Muscle layer of duodenum (tissue), 2 donors: ENCODE data around the gene RND3.

Experiments used
- H3K27ac ChIP-seq: one replicate; pipeline ENCODE4 v1.7.0; 2013; ENCODE audit warnings: mild to moderate bottlenecking, low read length
- H3K27me3 ChIP-seq: one replicate; pipeline ENCODE4 v1.7.0; 2013; ENCODE audit warnings: low read depth, mild to moderate bottlenecking, control low read depth, low read length
- H3K36me3 ChIP-seq, 2 donors: one replicate each; pipeline ENCODE4 v1.7.0; 2013; ENCODE audit warnings: low read length in 2 of 2, control low read depth in 1 of 2, mild to moderate bottlenecking in 1 of 2; ENCODE audit not compliant: insufficient read depth in 2 of 2, control insufficient read depth in 1 of 2
- H3K4me1 ChIP-seq, 2 donors: one replicate each; pipeline ENCODE4 v1.7.0; 2013; ENCODE audit warnings: low read length in 2 of 2, mild to moderate bottlenecking in 2 of 2, control low read depth in 1 of 2, moderate library complexity in 1 of 2; ENCODE audit not compliant: insufficient read depth in 2 of 2, control insufficient read depth in 1 of 2
- H3K4me3 ChIP-seq, 2 donors: one replicate each; pipeline ENCODE4 v1.7.0; 2013; ENCODE audit warnings: low read length in 2 of 2, low read depth in 1 of 2, mild to moderate bottlenecking in 1 of 2
- H3K9me3 ChIP-seq, 2 donors: one replicate each; pipeline ENCODE4 v1.7.0; 2013; ENCODE audit warnings: low read length in 2 of 2, control low read depth in 1 of 2, mild to moderate bottlenecking in 1 of 2; ENCODE audit not compliant: control insufficient read depth in 1 of 2
- donor health status: healthy.

The RND3 gene

GRCh38 chr2:150520887-150521664 lies 33.6 kb upstream of the RND3 start:
- Histone ChIP-seq H3K4me1 (no peaks in the 10 kb centered on the region), H3K36me3 (no peaks in the 10 kb centered on the region), H3K9me3 (no peaks in the 10 kb centered on the region), H3K27me3 (no peaks in the 10 kb centered on the region), H3K27ac (no peak overlapping the region), H3K4me3 (no peak overlapping the region)

GRCh38 chr2:150520033-150520432 lies 32.6 kb upstream of the RND3 start:
- H3K4me3 ChIP-seq = no peak overlapping the region
- H3K4me1 ChIP-seq = no peaks in the 10 kb centered on the region
- H3K9me3 ChIP-seq = no peaks in the 10 kb centered on the region
- no peaks in the 10 kb centered on the region for H3K27me3 ChIP-seq
- no peak overlapping the region for H3K27ac ChIP-seq
- H3K36me3 ChIP-seq = no peaks in the 10 kb centered on the region

GRCh38 chr2:150517951-150518680 lies 30.6 kb upstream of the RND3 start:
- Histone ChIP-seq H3K36me3 (no peaks in the 10 kb centered on the region), H3K27ac (peak overlapping the region; percentile 39), H3K27me3 (no peaks in the 10 kb centered on the region), H3K4me1 (no peaks in the 10 kb centered on the region), H3K9me3 (no peaks in the 10 kb centered on the region), H3K4me3 (no peak overlapping the region)

GRCh38 chr2:150513647-150514046 lies 26.2 kb upstream of the RND3 start:
- H3K4me3 ChIP-seq = no peak overlapping the region
- H3K9me3 ChIP-seq = no peaks in the 10 kb centered on the region
- no peak overlapping the region for H3K27ac ChIP-seq
- H3K36me3 ChIP-seq = no peaks in the 10 kb centered on the region
- H3K27me3 ChIP-seq = no peaks in the 10 kb centered on the region
- no peaks in the 10 kb centered on the region for H3K4me1 ChIP-seq

- no peaks in the 10 kb centered on the region for H3K27me3 ChIP-seq
- no peak overlapping the region for H3K4me3 ChIP-seq
- H3K9me3 ChIP-seq = no peaks in the 10 kb centered on the region
- no peak overlapping the region for H3K27ac ChIP-seq
- H3K36me3 ChIP-seq = no peaks in the 10 kb centered on the region
- H3K4me1 ChIP-seq = no peaks in the 10 kb centered on the region
Measured at GRCh38 chr2:150508497-150509137, 21.1 kb upstream of the RND3 start.

GRCh38 chr2:150507071-150507470 lies 19.6 kb upstream of the RND3 start:
- Histone ChIP-seq H3K4me3 (no peak overlapping the region), H3K27me3 (no peaks in the 10 kb centered on the region), H3K9me3 (no peaks in the 10 kb centered on the region), H3K27ac (no peak overlapping the region), H3K4me1 (no peaks in the 10 kb centered on the region), H3K36me3 (no peaks in the 10 kb centered on the region)

- Histone ChIP-seq H3K27me3 (no peaks in the 10 kb centered on the region), H3K4me3 (no peak overlapping the region), H3K27ac (no peak overlapping the region), H3K36me3 (no peaks in the 10 kb centered on the region), H3K9me3 (no peaks in the 10 kb centered on the region), H3K4me1 (no peaks in the 10 kb centered on the region)
Measured at GRCh38 chr2:150505178-150505577, 17.7 kb upstream of the RND3 start.

- Histone ChIP-seq H3K4me1 (no peaks in the 10 kb centered on the region), H3K4me3 (no peak overlapping the region), H3K27me3 (no peaks in the 10 kb centered on the region), H3K9me3 (no peaks in the 10 kb centered on the region), H3K36me3 (no peaks in the 10 kb centered on the region), H3K27ac (no peak overlapping the region)
Measured at GRCh38 chr2:150495993-150496627, 8.6 kb upstream of the RND3 start.

GRCh38 chr2:150495001-150495400 lies 7.5 kb upstream of the RND3 start:
- Histone ChIP-seq H3K4me1 (no peaks in the 10 kb centered on the region), H3K27me3 (no peaks in the 10 kb centered on the region), H3K36me3 (no peaks in the 10 kb centered on the region), H3K27ac (no peak overlapping the region), H3K9me3 (no peaks in the 10 kb centered on the region), H3K4me3 (no peak overlapping the region)

- Histone ChIP-seq H3K27me3 (no peaks in the 10 kb centered on the region), H3K36me3 (no peaks in the 10 kb centered on the region), H3K4me1 (no peaks in the 10 kb centered on the region), H3K9me3 (no peaks in the 10 kb centered on the region), H3K27ac (no peak overlapping the region), H3K4me3 (no peak overlapping the region)
Measured at GRCh38 chr2:150494234-150494945, 6.9 kb upstream of the RND3 start.

GRCh38 chr2:150491943-150492342 lies 4.5 kb upstream of the RND3 start:
- Histone ChIP-seq H3K4me1 (no peaks in the 10 kb centered on the region), H3K36me3 (peaks cover 0 to 1% of the 10 kb centered on the region in 2 donors), H3K27ac (no peak overlapping the region)

More at GRCh38 chr2:150491943-150492342, 4.5 kb upstream of the RND3 start:
- H3K27me3 ChIP-seq = no peaks in the 10 kb centered on the region
- no peak overlapping the region for H3K4me3 ChIP-seq
- no peaks in the 10 kb centered on the region for H3K9me3 ChIP-seq
